ENCODE data around the gene PCGF3. TPM values are rescaled to one million over a fixed set of nuclear protein-coding genes. Genes with fewer than 3 reads are reported as not detected.

The PCGF3 gene
- total and polyA plus RNA-seq, 4 donors: 11.0 to 23.3 (median 14.3) TPM

- no peak for DNase-seq (ENCODE audit: low spot score)
- Histone ChIP-seq H3K27ac (ENCODE audit: low read depth in 1 of 2, low read length in 2 of 2) (no peak overlapping the region), H3K9me3 (ENCODE audit: control insufficient read depth in 4 of 4, low read length in 3 of 4) (no peaks in the 10 kb centered on the region), H3K9ac (ENCODE audit: low read depth in 1 of 2, low read length in 2 of 2) (no peak overlapping the region), H3K4me3 (ENCODE audit: low read depth in 1 of 3, low read length in 3 of 3) (no peak overlapping the region), H3K36me3 (ENCODE audit: control insufficient read depth in 4 of 4, insufficient read depth in 3 of 4, low read depth in 1 of 4, low read length in 3 of 4) (peaks cover 8 to 30% (median 16%) of the 10 kb centered on the region in 4 donors), H3K4me1 (ENCODE audit: control insufficient read depth in 4 of 4, insufficient read depth in 4 of 4, low read length in 3 of 4) (no peaks in the 10 kb centered on the region), H3K27me3 (ENCODE audit: control insufficient read depth in 4 of 4, insufficient read depth in 4 of 4, low read length in 3 of 4) (no peaks in the 10 kb centered on the region)
- 94% methylated on average over 20 of the region's 20 CpGs for WGBS
- TF ChIP-seq FOXA2 (IDR thresholded peaks at IDR 0.05) (no peak), ZBTB33 (IDR thresholded peaks at IDR 0.05) (no peak), RXRA (IDR thresholded peaks at IDR 0.05) (no peak), HNF4A (conservative IDR thresholded peaks at IDR 0.05) (no peak), JUND (IDR thresholded peaks at IDR 0.05) (no peak), TAF1 (conservative IDR thresholded peaks at IDR 0.05) (no peak), EGR1 (IDR thresholded peaks at IDR 0.05; ENCODE audit: low read depth in 2 of 2) (no peak), REST (IDR thresholded peaks at IDR 0.05) (no peak), FOXA1 (IDR thresholded peaks at IDR 0.05) (no peak), HNF4G (IDR thresholded peaks at IDR 0.05) (no peak), SP1 (IDR thresholded peaks at IDR 0.05) (no peak), YY1 (IDR thresholded peaks at IDR 0.05) (no peak), GABPA (IDR thresholded peaks at IDR 0.05 in 1 of 2, conservative IDR thresholded peaks at IDR 0.05 in 1 of 2) (no peak), RAD21 (IDR thresholded peaks at IDR 0.05) (no peak), NR2F2 (IDR thresholded peaks at IDR 0.05) (no peak)
- TF ChIP-seq, protein P1, sequence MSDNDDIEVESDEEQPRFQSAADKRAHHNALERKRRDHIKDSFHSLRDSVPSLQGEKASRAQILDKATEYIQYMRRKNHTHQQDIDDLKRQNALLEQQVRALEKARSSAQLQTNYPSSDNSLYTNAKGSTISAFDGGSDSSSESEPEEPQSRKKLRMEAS (IDR thresholded peaks at IDR 0.05): no peak
- TF ChIP-seq, protein P2, sequence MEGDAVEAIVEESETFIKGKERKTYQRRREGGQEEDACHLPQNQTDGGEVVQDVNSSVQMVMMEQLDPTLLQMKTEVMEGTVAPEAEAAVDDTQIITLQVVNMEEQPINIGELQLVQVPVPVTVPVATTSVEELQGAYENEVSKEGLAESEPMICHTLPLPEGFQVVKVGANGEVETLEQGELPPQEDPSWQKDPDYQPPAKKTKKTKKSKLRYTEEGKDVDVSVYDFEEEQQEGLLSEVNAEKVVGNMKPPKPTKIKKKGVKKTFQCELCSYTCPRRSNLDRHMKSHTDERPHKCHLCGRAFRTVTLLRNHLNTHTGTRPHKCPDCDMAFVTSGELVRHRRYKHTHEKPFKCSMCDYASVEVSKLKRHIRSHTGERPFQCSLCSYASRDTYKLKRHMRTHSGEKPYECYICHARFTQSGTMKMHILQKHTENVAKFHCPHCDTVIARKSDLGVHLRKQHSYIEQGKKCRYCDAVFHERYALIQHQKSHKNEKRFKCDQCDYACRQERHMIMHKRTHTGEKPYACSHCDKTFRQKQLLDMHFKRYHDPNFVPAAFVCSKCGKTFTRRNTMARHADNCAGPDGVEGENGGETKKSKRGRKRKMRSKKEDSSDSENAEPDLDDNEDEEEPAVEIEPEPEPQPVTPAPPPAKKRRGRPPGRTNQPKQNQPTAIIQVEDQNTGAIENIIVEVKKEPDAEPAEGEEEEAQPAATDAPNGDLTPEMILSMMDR (IDR thresholded peaks at IDR 0.05; ENCODE audit: low read depth, low read length, missing input control): no peak
- TF ChIP-seq, protein P3, sequence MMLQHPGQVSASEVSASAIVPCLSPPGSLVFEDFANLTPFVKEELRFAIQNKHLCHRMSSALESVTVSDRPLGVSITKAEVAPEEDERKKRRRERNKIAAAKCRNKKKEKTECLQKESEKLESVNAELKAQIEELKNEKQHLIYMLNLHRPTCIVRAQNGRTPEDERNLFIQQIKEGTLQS (IDR thresholded peaks at IDR 0.05): no peak
These were observed 24.0 kb downstream of the PCGF3 start for GRCh38 chr4:729336-730315.
